ENCODE measurements around the gene HPSE2.
"Not testable (repeated sequence)": the region's sequence is repeated elsewhere in the genome, so short reads cannot be mapped to it uniquely, and the experiment has no call there.

HPSE2 gene

GRCh38 chr10:98524124-98524523 lies 711.5 kb downstream of the HPSE2 start:
- no peak overlapping the region for H3K4me3 ChIP-seq (ENCODE audit: low read depth, low read length)

GRCh38 chr10:98519841-98520240 lies 715.8 kb downstream of the HPSE2 start:
- H3K4me3 ChIP-seq (ENCODE audit: low read depth, low read length), result no peak overlapping the region

- H3K4me3 ChIP-seq (ENCODE audit: low read depth, low read length), result no peak overlapping the region
Measured at GRCh38 chr10:98517672-98518071, 718.0 kb downstream of the HPSE2 start.

- no peak overlapping the region for H3K4me3 ChIP-seq (ENCODE audit: low read depth, low read length)
Measured at GRCh38 chr10:98516352-98516751, 719.3 kb downstream of the HPSE2 start.

- no peak overlapping the region for H3K4me3 ChIP-seq (ENCODE audit: low read depth, low read length)
Measured at GRCh38 chr10:98513704-98514103, 721.9 kb downstream of the HPSE2 start.

- H3K4me3 ChIP-seq (ENCODE audit: low read depth, low read length), result no peak overlapping the region
Measured at GRCh38 chr10:98511876-98512275, 723.8 kb downstream of the HPSE2 start.

GRCh38 chr10:98510412-98510995 lies 725.1 kb downstream of the HPSE2 start:
- H3K4me3 ChIP-seq (ENCODE audit: low read depth, low read length), result no peak overlapping the region

- H3K4me3 ChIP-seq (ENCODE audit: low read depth, low read length), result no peak overlapping the region
Measured at GRCh38 chr10:98509745-98510144, 725.9 kb downstream of the HPSE2 start.

- not testable (repeated sequence) for H3K4me3 ChIP-seq (ENCODE audit: low read depth, low read length)
Measured at GRCh38 chr10:98502535-98502934, 733.1 kb downstream of the HPSE2 start.

- no peak overlapping the region for H3K4me3 ChIP-seq (ENCODE audit: low read depth, low read length)
Measured at GRCh38 chr10:98492763-98493162, 742.9 kb downstream of the HPSE2 start.

GRCh38 chr10:98489561-98490481 lies 745.8 kb downstream of the HPSE2 start:
- no peak overlapping the region for H3K4me3 ChIP-seq (ENCODE audit: low read depth, low read length)

GRCh38 chr10:98488669-98489430 lies 746.8 kb downstream of the HPSE2 start:
- no peak overlapping the region for H3K4me3 ChIP-seq (ENCODE audit: low read depth, low read length)

- no peak overlapping the region for H3K4me3 ChIP-seq (ENCODE audit: low read depth, low read length)
Measured at GRCh38 chr10:98487649-98488048, 748.0 kb downstream of the HPSE2 start.

GRCh38 chr10:98486421-98486820 lies 749.2 kb downstream of the HPSE2 start:
- no peak overlapping the region for H3K4me3 ChIP-seq (ENCODE audit: low read depth, low read length)

GRCh38 chr10:98485959-98486358 lies 749.7 kb downstream of the HPSE2 start:
- no peak overlapping the region for H3K4me3 ChIP-seq (ENCODE audit: low read depth, low read length)

GRCh38 chr10:98483658-98484057 lies 752.0 kb downstream of the HPSE2 start:
- H3K4me3 ChIP-seq (ENCODE audit: low read depth, low read length), result no peak overlapping the region

GRCh38 chr10:98482096-98482495 lies 753.6 kb downstream of the HPSE2 start:
- H3K4me3 ChIP-seq (ENCODE audit: low read depth, low read length), result no peak overlapping the region

- H3K4me3 ChIP-seq (ENCODE audit: low read depth, low read length), result no peak overlapping the region
Measured at GRCh38 chr10:98481404-98481945, 754.2 kb downstream of the HPSE2 start.

GRCh38 chr10:98478430-98479222 lies 757.0 kb downstream of the HPSE2 start:
- H3K4me3 ChIP-seq (ENCODE audit: low read depth, low read length), result no peak overlapping the region

GRCh38 chr10:98477861-98478260 lies 757.8 kb downstream of the HPSE2 start:
- H3K4me3 ChIP-seq (ENCODE audit: low read depth, low read length), result no peak overlapping the region

- H3K4me3 ChIP-seq (ENCODE audit: low read depth, low read length), result no peak overlapping the region
Measured at GRCh38 chr10:98474628-98475027, 761.0 kb downstream of the HPSE2 start.
